Effector memory CD8-positive, alpha-beta T cell (primary cell): ENCODE results near the gene CTF1.

Experiments used
- ATAC-seq: fragments of 150-1000 bp; cut with Tn5 transposase; replicated peaks from 2 replicates; pipeline ENCODE4 v1.10.0; 2021; ENCODE audit warnings: mild to moderate bottlenecking, moderate library complexity
- DNase-seq, 3 experiments: peaks; one replicate each; pipeline ENCODE4 v3.0.0; 2021
- H3K27ac Mint-ChIP-seq, 2 donors: one replicate each; pipeline ENCODE4 v1.8.0; 2022; ENCODE audit warnings: mild to moderate bottlenecking in 2 of 2, mixed read lengths in 2 of 2, moderate library complexity in 2 of 2
- H3K27me3 Mint-ChIP-seq, 2 donors: one replicate each; pipeline ENCODE4 v1.8.0; 2022; ENCODE audit warnings: mixed read lengths in 2 of 2
- H3K36me3 Mint-ChIP-seq: one replicate; pipeline ENCODE4 v1.8.0; 2022; ENCODE audit warnings: mild to moderate bottlenecking, moderate library complexity, mixed read lengths; ENCODE audit not compliant: insufficient read depth
- H3K4me1 Mint-ChIP-seq, 2 donors: one replicate each; pipeline ENCODE4 v1.8.0; 2022; ENCODE audit warnings: low read depth in 2 of 2, mixed read lengths in 2 of 2
- H3K4me3 Mint-ChIP-seq, 2 donors: one replicate each; pipeline ENCODE4 v1.8.0; 2022; ENCODE audit warnings: mild to moderate bottlenecking in 2 of 2, mixed read lengths in 2 of 2, moderate library complexity in 2 of 2
- H3K9me3 Mint-ChIP-seq, 2 donors: one replicate each; pipeline ENCODE4 v1.8.0; 2022; ENCODE audit warnings: mixed read lengths in 2 of 2

The CTF1 gene

DNA sequence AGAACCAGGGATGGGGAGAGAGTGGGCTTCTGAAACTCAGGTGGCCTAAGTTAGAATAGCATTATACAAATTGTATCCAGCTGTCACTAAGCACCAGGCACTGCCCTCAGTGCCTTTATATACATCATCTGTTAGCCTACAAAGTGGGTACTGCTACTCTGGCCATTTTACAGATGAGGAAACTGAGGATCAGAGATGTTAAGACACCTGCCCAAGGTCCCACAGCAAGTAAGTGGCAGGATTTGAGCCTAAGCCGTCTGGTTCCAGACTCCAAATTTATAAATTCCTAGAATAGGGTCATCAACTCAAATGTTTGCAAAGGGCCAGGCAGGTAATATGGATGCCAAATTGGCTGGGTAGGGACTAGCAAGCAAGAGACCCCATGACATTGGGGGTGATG, 54.8 kb downstream of the CTF1 start:
- DNase-seq (no peak), ATAC-seq (no peak)
- Mint-ChIP-seq H3K27ac (peak overlapping the region in 1 of 2 donors; percentile 77), H3K27me3 (no peaks in the 10 kb centered on the region), H3K4me1 (peaks cover 16 to 21% of the 10 kb centered on the region in 2 donors), H3K9me3 (no peaks in the 10 kb centered on the region), H3K4me3 (peak overlapping the region in 1 of 2 donors; percentile 25), H3K36me3 (peaks cover 5% of the 10 kb centered on the region)

DNA sequence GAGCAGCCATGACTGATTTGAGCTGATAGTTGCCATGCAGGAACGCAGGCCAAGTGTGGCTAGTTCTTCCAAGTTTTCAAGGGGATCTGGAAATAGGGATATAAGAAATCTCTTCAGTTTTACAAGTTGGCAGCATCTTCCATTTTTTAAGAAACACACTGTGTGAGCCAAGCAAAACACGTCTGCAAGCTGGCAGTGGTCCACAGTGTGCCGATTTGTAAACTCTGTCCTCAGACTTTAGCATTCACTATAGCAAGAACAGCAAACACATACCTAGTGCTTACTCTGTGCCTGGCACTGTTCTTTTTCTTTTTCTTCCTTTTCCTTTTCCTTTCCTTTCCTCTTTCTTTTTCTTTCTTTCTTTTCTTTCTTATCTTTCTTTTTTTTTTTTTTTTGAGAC, 55.3 kb downstream of the CTF1 start:
- Mint-ChIP-seq H3K4me1 (peaks cover 16 to 21% of the 10 kb centered on the region in 2 donors), H3K36me3 (peaks cover 9% of the 10 kb centered on the region), H3K4me3 (peak overlapping the region in 1 of 2 donors; percentile 35), H3K27ac (no peak overlapping the region), H3K9me3 (no peaks in the 10 kb centered on the region), H3K27me3 (no peaks in the 10 kb centered on the region)
- DNase-seq (no peak), ATAC-seq (no peak)

DNA sequence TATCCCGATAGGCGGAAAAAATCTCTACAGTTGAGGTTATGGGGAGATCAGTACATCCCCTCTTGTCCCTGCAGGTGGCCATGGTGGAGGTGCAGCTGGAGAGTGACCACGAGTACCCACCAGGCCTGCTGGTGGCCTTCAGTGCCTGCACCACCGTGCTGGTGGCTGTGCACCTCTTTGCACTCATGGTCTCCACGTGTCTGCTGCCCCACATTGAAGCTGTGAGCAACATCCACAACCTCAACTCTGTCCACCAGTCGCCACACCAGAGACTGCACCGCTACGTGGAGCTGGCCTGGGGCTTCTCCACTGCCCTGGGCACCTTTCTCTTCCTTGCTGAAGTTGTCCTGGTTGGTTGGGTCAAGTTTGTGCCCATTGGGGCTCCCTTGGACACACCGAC, 56.7 kb downstream of the CTF1 start:
- Mint-ChIP-seq H3K27ac (peak overlapping the region in 1 of 2 donors; percentile 84), H3K4me3 (no peak overlapping the region)

More for the DNA sequence above, 56.7 kb downstream of the CTF1 start:
- H3K27me3 Mint-ChIP-seq = no peaks in the 10 kb centered on the region
- ATAC-seq (no peak), DNase-seq (no peak)
- peaks cover 16 to 21% of the 10 kb centered on the region in 2 donors for H3K4me1 Mint-ChIP-seq
- H3K36me3 Mint-ChIP-seq = peaks cover 18% of the 10 kb centered on the region
- H3K9me3 Mint-ChIP-seq = no peaks in the 10 kb centered on the region
